ENCODE measurements around the gene PIP5KL1.

The PIP5KL1 gene

GRCh38 chr9:127930231-127931091 is at the start of gene PIP5KL1:
TSS of gene PIP5KL1 (minus strand) at chr9:127930777. CDS start at chr9:127930752, 25 bp downstream.
- no peak for DNase-seq

- no peak for DNase-seq
These were observed 49.6 kb upstream of the PIP5KL1 start for GRCh38 chr9:127980060-127980705.

GRCh38 chr9:127979333-127980059 is 48.9 kb upstream of the PIP5KL1 start:
- DNase-seq: no peak

- DNase-seq: no peak
These were observed 48.4 kb upstream of the PIP5KL1 start for GRCh38 chr9:127979015-127979332.

GRCh38 chr9:127977884-127978647 is 47.5 kb upstream of the PIP5KL1 start:
- DNase-seq: no peak

- DNase-seq: no peak
These were observed 46.7 kb upstream of the PIP5KL1 start for GRCh38 chr9:127977009-127977883.

- DNase-seq: no peak
These were observed 45.9 kb upstream of the PIP5KL1 start for GRCh38 chr9:127976498-127976897.

GRCh38 chr9:127975376-127976315 is 45.1 kb upstream of the PIP5KL1 start:
- DNase-seq: no peak

GRCh38 chr9:127974769-127975261 is 44.2 kb upstream of the PIP5KL1 start:
- DNase-seq: no peak

- DNase-seq: no peak
These were observed 43.6 kb upstream of the PIP5KL1 start for GRCh38 chr9:127974001-127974768.

- no peak for DNase-seq
These were observed 42.8 kb upstream of the PIP5KL1 start for GRCh38 chr9:127973169-127974000.

- no peak for DNase-seq
These were observed 41.8 kb upstream of the PIP5KL1 start for GRCh38 chr9:127972236-127972871.

GRCh38 chr9:127971357-127972235 is 41.0 kb upstream of the PIP5KL1 start:
- no peak for DNase-seq

- DNase-seq: no peak
These were observed 40.1 kb upstream of the PIP5KL1 start for GRCh38 chr9:127970401-127971313.

- DNase-seq: no peak
These were observed 38.3 kb upstream of the PIP5KL1 start for GRCh38 chr9:127968700-127969383.

Data from SIG-M5 (cell line).